GM19455 (cell line): Measurements from ENCODE around the gene RANBP3.
"Not testable (repeated sequence)": the region's sequence is repeated elsewhere in the genome, so short reads cannot be mapped to it uniquely, and the experiment has no call there.

ENCODE experiments used
- ATAC-seq: cut with Tn5 transposase; IDR thresholded peaks from one replicate; pipeline ENCODE4 v1.9.1; 2021; ENCODE audit not compliant: unreplicated experiment

The RANBP3 gene

GRCh38 chr19:5966941-5967340, 11.0 kb downstream of the RANBP3 start:
- no peak for ATAC-seq

GRCh38 chr19:5966215-5966614, 11.7 kb downstream of the RANBP3 start:
- no peak for ATAC-seq

DNA sequence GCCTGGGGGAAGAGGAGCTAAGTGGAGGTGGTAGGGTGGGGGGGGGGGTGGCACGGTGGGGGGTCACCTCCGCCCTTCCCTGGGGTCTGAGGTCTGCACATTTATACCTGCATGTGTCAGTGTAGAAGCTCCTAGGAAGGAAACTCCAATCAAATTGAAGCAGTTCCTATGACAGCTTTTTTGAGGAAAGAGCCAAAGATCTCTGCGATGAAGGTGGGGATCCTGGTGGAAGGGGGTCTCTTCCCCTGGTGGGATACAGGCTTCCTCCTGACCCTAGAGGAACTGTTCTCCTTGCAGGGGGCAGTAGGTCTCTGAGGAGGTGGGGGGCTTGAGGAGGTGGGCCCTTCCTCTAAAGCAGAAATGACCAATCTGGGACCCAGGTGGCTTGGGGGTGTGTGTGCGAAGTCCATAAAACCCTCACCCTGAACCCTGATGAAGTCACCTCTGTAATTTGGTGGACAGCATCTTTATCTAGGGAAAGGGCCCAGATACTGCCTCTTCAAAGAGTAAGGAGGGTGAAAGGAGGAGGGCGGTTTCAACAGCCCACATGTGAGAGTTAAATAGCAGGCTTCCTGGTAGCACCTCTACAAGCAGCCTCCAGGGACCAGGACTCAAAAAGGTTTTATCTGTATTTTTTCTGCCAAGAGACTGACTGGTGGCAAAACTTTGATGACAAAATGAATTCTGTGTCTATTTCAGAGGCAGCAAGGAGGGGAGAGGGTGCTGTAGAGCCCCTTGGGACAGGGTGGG, 12.9 kb downstream of the RANBP3 start:
- ATAC-seq, result no peak

- no peak for ATAC-seq
Measured at GRCh38 chr19:5963855-5964254, 14.1 kb downstream of the RANBP3 start.

DNA sequence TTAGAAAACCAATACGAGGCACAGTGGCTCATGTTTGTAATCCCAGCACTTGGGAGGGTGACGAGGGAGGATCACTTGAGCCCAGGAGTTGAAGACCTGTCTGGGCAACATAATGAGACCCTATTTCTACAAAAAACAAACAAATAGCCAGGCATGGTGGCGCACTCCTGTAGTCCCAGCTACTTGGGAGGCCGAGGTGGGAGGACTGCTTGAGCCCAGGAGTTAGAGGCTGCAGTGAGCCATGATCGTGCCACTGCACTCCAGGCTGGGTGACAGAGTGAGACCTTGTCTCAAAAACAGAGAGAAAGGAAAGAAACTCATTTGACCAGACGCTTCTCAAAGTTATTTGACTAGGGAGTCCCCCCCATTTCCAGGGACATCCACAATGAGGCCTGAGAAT, 14.7 kb downstream of the RANBP3 start:
- ATAC-seq, result not testable (repeated sequence)

GRCh38 chr19:5961969-5962945, 15.7 kb downstream of the RANBP3 start:
- no peak for ATAC-seq

GRCh38 chr19:5961641-5961968, 16.3 kb downstream of the RANBP3 start:
- ATAC-seq, result not testable (repeated sequence)

- no peak for ATAC-seq
Measured at GRCh38 chr19:5960005-5961001, 17.6 kb downstream of the RANBP3 start.

DNA sequence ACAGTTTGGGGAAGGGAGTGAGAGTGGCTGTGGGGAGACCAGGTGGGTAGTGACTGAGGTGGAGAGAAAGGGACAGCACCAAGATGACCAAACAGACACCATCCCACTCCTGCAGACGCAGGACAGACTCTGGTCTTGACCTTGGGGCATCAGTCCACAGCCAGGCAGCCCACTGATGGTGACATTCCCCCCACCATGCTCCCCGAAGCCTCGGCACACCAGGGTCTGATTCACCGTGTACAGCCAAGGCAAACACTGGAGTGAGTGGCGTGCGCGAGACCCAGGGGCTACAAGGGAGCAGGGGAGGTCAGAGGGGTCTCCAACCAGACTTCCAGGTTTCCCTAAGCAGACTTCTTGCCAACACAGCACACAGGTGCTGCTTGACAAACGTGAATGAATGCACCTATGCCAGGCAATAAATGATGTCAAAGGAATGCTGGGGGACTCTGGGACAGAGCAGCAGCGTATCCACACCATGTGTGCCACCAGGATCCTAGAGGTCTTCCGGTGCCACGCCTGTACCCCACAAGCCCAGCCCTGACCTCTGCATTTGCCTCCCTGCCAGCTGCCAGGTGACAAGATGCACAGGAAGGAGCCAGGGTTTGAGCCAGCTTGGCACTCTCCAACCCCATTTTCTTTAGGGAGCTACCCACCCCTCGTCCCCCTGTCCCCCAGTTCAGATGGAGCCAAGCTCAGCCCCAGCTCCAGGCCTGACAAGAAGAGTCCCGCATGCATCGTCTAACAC, 18.5 kb downstream of the RANBP3 start:
- no peak for ATAC-seq

DNA sequence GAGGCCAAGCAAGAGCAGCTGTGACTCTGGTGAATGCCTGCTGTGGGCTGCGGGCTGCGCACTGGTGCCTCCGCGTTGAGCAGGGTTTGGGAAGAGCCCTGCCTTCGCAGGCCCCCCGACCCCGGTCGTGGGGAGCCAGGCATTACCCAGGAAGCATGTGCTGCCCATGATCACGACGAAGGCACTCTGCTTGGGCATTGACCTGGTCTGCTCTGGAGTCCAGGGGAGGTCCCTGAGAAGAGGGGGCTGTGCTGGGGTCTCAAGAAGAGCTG, 19.2 kb downstream of the RANBP3 start:
- ATAC-seq, result no peak

DNA sequence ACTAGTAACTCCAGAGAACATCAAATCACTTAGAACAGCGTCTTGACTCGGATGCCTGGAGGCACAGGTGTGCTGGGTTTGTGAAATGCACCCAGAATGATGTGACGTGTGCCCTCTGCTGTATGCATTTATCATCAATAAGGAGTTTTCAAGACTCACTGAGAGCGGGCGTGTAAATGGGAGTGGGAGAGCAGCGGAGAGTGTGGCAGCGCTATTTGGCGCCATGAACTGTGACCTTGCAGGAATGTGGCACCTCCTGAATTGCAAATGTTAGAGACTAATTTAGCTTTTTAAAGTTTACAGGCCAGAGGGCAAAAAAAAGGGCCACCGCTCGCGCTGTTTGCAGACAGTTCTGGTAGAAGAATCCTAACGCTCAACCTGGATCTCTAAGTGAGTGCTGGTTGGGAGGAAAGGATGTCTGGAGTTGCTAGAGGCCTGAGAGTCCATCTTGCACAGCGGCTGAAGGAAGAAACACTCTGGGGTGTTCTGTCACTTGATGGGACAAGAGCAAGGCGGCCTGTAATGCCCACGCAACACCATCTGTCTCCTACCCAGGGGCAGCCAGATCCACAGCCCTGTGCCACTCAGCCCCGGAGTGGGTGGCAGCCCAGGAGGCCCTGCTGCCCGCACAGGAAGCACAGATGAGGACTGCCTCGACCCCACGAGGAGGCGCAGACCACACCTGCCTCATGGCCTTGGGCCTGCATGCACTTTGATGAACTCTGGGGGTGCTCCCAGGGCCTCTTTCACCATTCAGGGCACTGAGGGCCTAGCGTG, 19.7 kb downstream of the RANBP3 start:
- ATAC-seq, result no peak

GRCh38 chr19:5957170-5957569, 20.8 kb downstream of the RANBP3 start:
- ATAC-seq, result no peak

DNA sequence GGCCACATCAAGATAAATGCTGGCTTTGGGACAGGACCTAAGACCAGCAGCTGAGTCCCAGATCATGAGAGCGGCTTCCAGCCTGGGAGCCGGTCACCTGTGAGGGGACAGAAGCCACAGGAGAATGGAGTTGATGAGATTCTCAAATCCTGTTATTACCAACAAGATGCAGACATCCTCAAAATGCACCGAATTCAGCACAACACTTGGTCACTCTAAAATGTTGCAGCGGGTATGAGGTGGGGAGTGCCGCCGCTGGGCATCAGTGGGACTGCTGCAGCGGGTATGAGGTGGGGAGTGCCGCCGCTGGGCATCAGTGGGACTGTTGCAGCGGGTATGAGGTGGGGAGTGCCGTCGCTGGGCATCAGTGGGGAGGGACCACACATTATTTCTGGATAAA, 21.2 kb downstream of the RANBP3 start:
- no peak for ATAC-seq

DNA sequence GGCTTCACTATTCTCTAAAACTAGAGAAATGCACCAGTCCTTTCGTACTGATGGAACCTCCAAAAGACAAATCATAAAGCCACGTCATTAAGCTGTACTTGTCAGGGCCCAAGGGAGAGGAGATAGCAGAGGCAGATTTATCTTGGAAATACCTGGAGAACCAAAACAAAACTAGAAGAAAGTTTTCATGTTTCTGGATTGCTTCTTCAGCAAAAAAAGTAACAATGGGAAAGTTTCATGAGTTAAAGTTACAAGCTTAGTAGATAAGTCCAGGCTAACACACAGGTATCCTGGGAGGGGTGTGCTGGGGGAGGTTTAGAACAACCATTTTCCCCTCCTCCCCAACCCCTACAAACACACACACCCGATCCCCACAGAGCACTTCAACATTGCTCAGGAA, 21.6 kb downstream of the RANBP3 start:
- ATAC-seq, result no peak

DNA sequence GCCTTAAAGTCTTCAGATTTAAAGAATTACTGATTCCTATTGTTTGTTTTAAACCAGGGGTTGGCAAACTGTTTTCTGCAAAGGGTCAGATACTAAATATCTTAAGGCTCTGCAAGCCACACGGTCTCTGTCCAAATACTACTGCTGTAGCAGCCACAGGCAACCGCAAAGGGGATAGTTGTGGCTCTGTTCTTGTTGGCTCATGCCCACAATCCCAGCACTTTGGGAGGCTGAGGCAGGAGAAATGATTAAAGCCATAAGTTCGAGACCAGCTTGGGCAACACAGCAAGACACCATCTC, 22.4 kb downstream of the RANBP3 start:
- ATAC-seq, result no peak

DNA sequence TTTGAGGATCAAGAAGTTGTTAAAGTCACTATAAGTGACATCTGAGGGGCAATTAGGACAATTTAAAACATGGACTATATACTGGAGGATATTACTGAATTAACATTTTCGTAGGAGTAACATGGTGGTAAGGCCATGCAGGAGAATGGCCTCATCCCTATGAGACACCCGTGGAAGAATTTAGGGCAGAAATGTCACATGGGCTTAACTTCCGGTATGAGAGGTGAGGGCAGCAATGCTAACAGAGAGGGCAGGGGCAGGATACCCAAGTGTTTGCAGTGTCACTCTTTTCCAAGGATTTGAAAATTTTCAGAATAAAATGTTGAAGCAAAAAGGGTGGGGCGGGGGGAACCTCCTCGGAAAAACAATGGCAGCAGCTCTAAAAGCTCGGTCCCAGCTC, 23.6 kb downstream of the RANBP3 start:
- ATAC-seq, result no peak

GRCh38 chr19:5953680-5954213, 24.2 kb downstream of the RANBP3 start:
- ATAC-seq, result no peak

DNA sequence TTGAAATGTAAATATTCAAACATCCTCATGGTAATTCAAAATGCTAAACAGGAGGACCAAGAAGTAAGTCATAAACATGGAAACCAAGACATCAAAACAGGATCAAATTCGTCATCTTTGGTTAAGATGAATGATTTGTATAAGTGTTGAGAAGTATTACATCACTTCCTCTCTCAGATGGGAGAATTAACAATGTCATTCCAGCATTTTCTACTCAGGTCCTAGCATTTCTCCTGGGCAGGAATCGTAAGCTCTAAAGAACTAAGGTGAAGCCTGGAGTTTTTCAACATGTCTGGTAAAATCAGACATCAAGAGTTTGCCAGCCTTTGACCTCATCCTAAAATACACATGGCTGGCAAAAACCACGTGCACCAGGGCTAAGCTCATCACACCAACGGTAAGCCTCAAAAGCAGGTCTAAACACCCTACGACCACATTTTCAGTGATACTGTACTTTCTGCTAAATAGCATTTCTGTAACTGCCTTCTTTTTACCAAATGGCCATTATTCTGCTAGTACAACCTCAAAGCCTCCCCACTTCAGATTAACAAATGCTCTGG, 24.8 kb downstream of the RANBP3 start:
- ATAC-seq, result no peak
